Effector memory CD8-positive, alpha-beta T cell (primary cell): ENCODE measurements around the gene CCDC197.

ENCODE experiments used
- ATAC-seq: fragments of 150-1000 bp; cut with Tn5 transposase; replicated peaks from 2 replicates; pipeline ENCODE4 v1.10.0; 2021; ENCODE audit warnings: mild to moderate bottlenecking, moderate library complexity
- DNase-seq, 3 experiments: peaks; one replicate each; pipeline ENCODE4 v3.0.0; 2021
- H3K27ac Mint-ChIP-seq, 2 donors: one replicate each; pipeline ENCODE4 v1.8.0; 2022; ENCODE audit warnings: mild to moderate bottlenecking in 2 of 2, mixed read lengths in 2 of 2, moderate library complexity in 2 of 2
- H3K27me3 Mint-ChIP-seq, 2 donors: one replicate each; pipeline ENCODE4 v1.8.0; 2022; ENCODE audit warnings: mixed read lengths in 2 of 2
- H3K36me3 Mint-ChIP-seq: one replicate; pipeline ENCODE4 v1.8.0; 2022; ENCODE audit warnings: mild to moderate bottlenecking, moderate library complexity, mixed read lengths; ENCODE audit not compliant: insufficient read depth
- H3K4me1 Mint-ChIP-seq, 2 donors: one replicate each; pipeline ENCODE4 v1.8.0; 2022; ENCODE audit warnings: low read depth in 2 of 2, mixed read lengths in 2 of 2
- H3K4me3 Mint-ChIP-seq, 2 donors: one replicate each; pipeline ENCODE4 v1.8.0; 2022; ENCODE audit warnings: mild to moderate bottlenecking in 2 of 2, mixed read lengths in 2 of 2, moderate library complexity in 2 of 2
- H3K9me3 Mint-ChIP-seq, 2 donors: one replicate each; pipeline ENCODE4 v1.8.0; 2022; ENCODE audit warnings: mixed read lengths in 2 of 2

Gene CCDC197

DNA sequence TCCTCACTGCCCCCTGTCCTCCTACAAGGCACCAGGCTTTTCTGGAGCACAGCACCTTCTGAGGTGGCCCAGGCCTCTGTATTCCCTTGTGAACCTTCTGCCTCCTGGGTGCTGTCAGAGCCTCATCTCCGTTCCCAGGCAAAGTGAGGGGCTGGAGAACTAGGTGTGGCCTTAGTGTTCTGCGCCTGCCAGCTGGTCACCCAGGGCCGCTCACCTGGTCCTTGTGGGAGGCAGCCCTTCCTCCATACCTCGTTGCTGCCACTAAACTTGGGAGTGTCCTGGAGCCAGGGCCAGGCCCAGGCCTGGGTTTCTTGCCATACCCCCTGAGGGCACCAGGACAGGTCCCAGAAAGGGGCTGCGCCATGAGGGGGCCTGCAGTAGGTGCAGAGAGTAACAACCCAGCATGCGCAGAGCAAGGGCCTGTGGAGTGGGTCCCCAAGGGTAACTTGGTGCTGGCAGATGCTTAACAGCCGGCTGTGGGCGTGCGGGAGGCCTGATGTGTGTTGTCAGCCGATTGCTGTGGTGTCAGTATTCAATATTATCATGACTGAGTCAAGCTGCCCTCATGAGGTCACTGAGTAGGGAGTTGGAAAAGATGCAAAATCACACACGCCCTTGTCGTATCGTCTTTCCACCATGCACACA lies 46.1 kb downstream of the CCDC197 start:
- no peak for ATAC-seq
- Mint-ChIP-seq H3K4me3 (no peak overlapping the region), H3K4me1 (peaks cover 0 to 2% of the 10 kb centered on the region in 2 donors), H3K36me3 (peaks cover 93% of the 10 kb centered on the region), H3K27ac (peak overlapping the region; percentile 46 to 88), H3K27me3 (no peaks in the 10 kb centered on the region), H3K9me3 (no peaks in the 10 kb centered on the region)
- DNase-seq = no peak

DNA sequence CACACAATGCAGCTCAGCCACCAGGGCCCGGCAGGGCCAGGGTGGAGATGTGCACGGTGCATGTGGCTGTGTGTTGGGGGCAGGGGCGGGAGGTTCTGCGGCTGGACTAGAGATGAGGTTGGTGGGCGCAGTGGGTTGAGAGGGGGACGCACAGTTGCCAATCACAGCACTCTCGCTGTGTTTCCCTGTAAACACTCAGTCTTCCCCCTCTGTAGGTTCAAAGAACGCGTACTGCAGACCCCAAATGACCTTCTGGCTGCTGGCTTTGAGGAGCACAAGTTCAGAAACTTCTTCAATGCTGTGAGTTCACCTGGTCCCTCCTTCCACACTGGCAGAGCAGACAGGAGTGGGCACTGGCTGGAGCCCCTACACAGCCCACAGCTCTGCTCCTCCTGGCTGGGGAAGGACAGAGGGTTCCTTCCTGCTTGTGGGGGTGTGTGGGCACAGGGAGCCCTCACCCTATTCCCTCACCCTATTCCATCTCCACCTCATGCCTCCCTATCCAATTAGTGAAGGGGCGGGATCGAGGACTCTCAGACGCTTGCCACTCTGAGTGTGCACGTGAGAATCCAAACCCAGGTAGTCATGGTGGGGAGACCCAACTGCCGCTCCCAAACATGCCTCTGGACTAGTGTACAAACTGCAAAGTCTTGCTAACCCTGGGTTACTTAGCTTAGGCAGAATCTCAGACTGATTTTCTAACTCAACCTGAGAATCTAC lies 46.8 kb downstream of the CCDC197 start:
- Mint-ChIP-seq H3K27me3 (no peaks in the 10 kb centered on the region), H3K27ac (peak overlapping the region; percentile 46 to 88), H3K9me3 (no peaks in the 10 kb centered on the region), H3K4me3 (peak overlapping the region in 1 of 2 donors; percentile 9), H3K4me1 (peaks cover 0 to 2% of the 10 kb centered on the region in 2 donors), H3K36me3 (peaks cover 96% of the 10 kb centered on the region)
- ATAC-seq = no peak
- no peak for DNase-seq

DNA sequence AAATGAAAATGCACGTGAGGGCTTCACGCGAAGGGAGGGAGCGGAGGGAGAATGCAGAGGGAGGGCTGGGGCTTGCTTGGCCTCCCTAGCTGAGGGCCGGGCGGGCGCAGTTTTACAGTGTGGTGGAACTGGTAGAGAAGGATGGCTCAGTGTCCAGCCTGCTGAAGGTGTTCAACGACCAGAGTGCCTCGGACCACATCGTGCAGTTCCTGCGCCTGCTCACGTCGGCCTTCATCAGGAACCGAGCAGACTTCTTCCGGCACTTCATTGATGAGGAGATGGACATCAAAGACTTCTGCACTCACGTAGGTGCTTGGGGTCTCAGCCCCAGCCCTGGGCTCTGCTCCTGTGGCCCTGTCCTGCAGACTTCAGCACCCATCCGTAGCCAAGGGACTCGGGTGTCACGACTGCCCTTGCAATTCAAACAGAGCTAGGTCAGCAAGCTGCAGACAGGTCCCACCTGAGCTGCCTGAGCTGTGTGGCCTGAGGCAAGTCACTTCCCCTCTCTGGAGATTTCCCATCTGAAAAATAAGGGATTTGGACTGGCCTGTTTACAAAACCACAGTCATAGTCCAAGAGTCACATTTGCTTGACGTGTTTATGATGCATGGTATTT lies 47.5 kb downstream of the CCDC197 start:
- no peaks in the 10 kb centered on the region for H3K9me3 Mint-ChIP-seq
- H3K4me3 Mint-ChIP-seq = no peak overlapping the region
- H3K27ac Mint-ChIP-seq = peak overlapping the region; percentile 2 to 88
- no peaks in the 10 kb centered on the region for H3K27me3 Mint-ChIP-seq
- peaks cover 0 to 2% of the 10 kb centered on the region in 2 donors for H3K4me1 Mint-ChIP-seq
- ATAC-seq = no peak
- peaks cover 96% of the 10 kb centered on the region for H3K36me3 Mint-ChIP-seq
- DNase-seq = no peak

DNA sequence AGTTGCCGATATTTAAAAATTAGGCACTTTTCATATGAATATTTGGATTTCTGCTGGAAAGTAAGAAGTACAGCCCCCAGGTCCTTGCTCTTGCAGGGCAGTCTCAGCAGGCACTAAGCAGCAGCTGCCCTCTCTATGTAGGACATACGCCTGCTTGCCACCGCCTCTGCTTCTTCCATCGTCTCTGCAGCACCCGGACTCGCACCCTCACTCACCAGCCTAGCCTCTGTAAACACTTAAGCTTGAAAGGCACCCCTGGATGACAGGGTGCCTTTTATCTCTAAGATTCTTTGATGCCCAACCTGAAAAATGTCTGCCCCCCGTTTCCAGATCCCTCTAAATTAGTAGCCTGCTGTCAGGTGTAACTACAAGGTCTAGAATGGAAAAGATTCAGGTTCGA lies 48.0 kb downstream of the CCDC197 start:
- Mint-ChIP-seq H3K4me1 (peaks cover 0 to 2% of the 10 kb centered on the region in 2 donors), H3K27me3 (no peaks in the 10 kb centered on the region), H3K36me3 (peaks cover 96% of the 10 kb centered on the region), H3K27ac (peak overlapping the region; percentile 2 to 88), H3K4me3 (no peak overlapping the region), H3K9me3 (no peaks in the 10 kb centered on the region)
- no peak for ATAC-seq
- DNase-seq = no peak

DNA sequence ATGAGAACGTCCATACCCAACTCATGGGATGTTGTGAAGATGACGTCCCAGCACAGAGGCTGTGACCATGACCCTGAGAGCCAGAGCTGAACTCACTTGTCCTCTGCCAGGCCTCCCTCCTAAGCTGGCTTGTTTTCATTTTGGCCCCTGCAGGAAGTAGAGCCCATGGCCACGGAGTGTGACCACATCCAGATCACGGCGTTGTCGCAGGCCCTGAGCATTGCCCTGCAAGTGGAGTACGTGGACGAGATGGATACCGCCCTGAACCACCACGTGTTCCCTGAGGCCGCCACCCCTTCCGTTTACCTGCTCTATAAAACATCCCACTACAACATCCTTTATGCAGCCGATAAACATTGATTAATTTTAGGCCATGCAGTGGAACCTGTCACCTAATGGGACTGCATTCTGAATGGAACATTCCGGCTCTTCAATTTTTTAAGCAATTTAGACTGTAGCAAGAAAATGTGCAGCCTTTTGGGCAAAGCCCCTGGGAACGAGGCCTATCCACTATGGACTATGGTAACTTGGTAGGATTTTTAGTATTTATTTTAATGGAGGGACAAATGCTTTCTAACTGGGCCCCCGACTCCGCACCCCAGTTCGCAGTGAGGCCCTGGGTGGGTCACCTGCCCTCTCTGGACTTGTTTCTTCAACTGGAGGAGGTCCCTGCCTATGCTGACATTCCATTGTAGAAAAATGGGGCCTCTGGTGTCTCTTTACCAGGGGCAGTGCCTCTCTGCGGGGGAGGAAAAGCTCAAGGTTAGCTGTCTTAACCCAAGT lies 48.7 kb downstream of the CCDC197 start:
- H3K4me1 Mint-ChIP-seq = peaks cover 0 to 2% of the 10 kb centered on the region in 2 donors
- peak overlapping the region in 1 of 2 donors; percentile 15 for H3K4me3 Mint-ChIP-seq
- no peaks in the 10 kb centered on the region for H3K9me3 Mint-ChIP-seq
- ATAC-seq = no peak
- peaks cover 96% of the 10 kb centered on the region for H3K36me3 Mint-ChIP-seq
- H3K27me3 Mint-ChIP-seq = no peaks in the 10 kb centered on the region
- no peak for DNase-seq
- H3K27ac Mint-ChIP-seq = peak overlapping the region; percentile 2 to 49

DNA sequence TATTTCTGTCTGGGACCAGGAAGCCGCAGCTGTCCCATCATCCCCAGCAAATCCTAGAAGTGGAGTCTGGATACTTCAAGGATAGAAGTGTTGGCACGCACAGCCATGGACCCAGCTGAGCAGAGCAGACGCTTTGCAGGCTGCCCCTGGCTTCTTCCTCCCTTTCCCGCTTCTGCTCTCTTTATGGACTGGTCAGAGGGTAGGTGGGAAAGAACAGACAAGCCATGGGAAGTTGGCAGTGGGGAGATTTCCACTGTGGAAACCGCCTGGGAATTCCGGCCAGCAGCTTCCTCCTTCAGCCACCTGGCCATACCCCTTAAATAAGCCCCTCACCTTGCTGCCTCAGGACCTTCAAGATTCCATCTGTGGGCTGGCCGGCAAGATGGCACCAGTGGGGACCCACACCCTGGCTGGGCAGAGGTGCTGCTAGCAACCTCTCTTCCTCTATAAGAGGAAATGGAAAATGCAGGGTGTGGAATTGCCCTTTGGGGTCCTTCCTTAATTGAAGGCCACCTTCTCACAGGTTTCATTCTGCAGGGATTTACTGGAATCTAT lies 49.7 kb downstream of the CCDC197 start:
- H3K27me3 Mint-ChIP-seq = no peaks in the 10 kb centered on the region
- H3K4me1 Mint-ChIP-seq = no peaks in the 10 kb centered on the region
- peaks cover 100% of the 10 kb centered on the region for H3K36me3 Mint-ChIP-seq
- DNase-seq = no peak
- peak overlapping the region in 1 of 2 donors; percentile 62 for H3K27ac Mint-ChIP-seq
- ATAC-seq = no peak
- H3K4me3 Mint-ChIP-seq = no peak overlapping the region
- no peaks in the 10 kb centered on the region for H3K9me3 Mint-ChIP-seq

DNA sequence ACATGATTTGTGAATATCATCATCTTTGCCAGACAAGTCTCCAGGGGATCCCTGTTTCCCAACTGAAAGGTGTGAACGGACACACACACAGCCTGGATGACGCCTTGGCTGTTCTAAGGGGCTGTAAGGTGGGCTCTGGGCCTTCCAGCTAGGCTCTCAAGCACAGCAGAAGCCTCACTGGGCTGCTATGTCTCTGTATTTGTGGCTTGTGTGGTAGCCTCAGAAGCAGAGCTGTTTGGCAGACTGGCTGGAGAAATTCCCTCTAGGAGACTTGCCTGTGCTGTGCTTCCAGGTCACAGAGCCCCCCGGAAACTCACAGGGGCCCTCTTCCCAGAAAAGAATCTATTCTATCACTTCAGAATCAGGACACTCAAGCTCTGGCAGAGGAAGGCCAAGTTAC lies 50.5 kb downstream of the CCDC197 start:
- Mint-ChIP-seq H3K9me3 (no peaks in the 10 kb centered on the region), H3K27me3 (no peaks in the 10 kb centered on the region), H3K36me3 (peaks cover 100% of the 10 kb centered on the region), H3K4me3 (no peak overlapping the region), H3K4me1 (no peaks in the 10 kb centered on the region), H3K27ac (peak overlapping the region; percentile 38 to 62)
- no peak for DNase-seq
- no peak for ATAC-seq

DNA sequence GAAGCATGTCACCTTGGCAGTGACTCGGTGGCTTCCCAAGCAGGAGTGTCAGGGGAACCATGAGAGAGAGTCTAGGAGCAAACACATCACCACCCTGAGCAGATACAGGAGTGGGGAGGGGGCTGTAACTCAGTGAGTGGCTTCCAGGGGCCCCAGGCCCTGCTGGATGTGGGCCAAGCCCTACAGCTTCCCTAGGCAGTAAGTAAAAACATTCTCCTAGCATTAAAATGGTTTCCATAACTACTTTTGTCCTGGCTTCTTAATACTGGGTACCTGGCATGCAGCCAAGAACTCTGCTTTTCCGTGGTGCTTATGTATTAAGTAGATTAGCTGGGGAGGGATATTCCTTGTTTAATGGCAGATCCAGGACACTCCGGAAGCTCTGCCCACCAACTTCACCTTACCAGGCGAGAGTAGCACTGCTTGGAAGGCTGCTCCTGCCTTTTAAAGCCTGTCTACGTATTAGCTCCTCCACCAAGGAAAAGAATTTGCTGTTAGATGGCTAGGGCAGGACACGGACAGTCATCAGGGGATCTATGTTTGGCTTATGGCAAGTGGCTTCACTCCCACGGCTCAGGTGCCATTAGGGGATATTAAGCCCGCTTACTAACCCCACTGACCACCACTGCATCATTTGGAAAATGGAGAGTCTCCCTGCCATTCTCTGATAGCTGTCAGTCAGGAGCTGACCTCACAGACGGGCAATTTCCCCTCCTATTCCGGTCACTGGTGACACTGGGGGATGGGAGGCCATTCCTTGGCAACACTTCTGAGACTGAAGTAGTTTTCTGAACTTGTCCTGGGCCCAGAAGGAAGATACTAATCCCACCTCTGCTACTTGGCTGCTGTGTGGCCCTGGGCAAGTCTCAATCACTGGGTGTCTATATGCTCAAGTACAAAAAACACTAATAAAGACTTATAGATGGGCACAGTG lies 51.9 kb downstream of the CCDC197 start:
- H3K27ac Mint-ChIP-seq = peak overlapping the region; percentile 44 to 62
- no peaks in the 10 kb centered on the region for H3K9me3 Mint-ChIP-seq
- no peaks in the 10 kb centered on the region for H3K4me1 Mint-ChIP-seq
- H3K4me3 Mint-ChIP-seq = no peak overlapping the region
- peaks cover 100% of the 10 kb centered on the region for H3K36me3 Mint-ChIP-seq
- DNase-seq (no peak), ATAC-seq (no peak)
- H3K27me3 Mint-ChIP-seq = no peaks in the 10 kb centered on the region

DNA sequence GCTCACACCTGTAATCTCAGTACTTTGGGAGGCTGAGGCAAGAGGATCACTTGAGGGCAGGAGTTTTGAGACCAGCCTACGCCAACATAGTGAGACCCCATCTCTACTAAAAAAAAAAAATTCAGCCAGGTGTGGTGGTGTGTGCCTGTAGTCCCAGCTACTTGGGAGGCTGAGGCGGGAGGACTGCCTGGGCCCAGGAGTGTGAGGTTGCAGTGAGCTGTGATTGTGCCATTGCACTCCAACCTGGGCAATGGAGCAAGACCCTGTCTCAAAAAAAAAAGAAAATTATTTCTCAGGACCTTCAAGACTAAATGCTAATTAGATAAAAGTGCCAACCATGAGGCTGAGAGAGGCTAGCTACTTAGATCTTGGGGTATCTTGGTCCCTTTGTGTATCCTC lies 52.5 kb downstream of the CCDC197 start:
- no peaks in the 10 kb centered on the region for H3K9me3 Mint-ChIP-seq
- H3K27ac Mint-ChIP-seq = peak overlapping the region in 1 of 2 donors; percentile 73
- H3K36me3 Mint-ChIP-seq = peaks cover 100% of the 10 kb centered on the region
- ATAC-seq (no peak), DNase-seq (no peak)
- H3K4me3 Mint-ChIP-seq = no peak overlapping the region
- peaks cover 0 to 5% of the 10 kb centered on the region in 2 donors for H3K4me1 Mint-ChIP-seq
- H3K27me3 Mint-ChIP-seq = no peaks in the 10 kb centered on the region

DNA sequence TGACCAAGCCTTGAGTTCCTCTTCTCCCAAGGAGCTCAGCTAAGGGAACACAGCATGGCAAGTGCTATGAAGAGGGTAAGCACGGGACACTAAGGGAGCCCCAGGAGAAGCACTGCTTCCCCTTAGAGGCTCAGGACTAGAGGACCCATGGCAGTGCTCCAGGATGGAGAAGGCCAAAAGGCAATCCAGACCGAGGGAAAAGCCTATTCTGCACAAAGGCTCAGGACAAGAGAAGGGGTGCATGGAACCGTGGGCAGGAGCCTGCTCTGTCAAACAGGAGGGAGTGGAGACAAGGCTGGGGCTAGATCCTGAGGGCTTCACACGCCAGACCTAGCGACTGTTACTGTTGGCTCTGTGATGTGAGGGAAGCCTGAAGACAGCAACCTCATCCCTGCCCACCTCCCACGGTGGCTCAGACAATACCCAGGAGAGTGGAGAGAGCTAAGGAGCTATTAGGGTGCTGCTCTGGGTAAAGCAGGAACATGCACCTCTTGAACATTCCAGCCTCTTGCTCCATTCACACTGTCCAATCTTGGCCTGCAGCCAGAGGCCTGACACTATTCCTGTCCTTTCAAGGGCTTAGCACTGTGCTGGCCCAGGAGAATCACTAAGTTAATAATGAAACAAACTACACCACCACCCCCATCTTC lies 53.3 kb downstream of the CCDC197 start:
- DNase-seq (no peak), ATAC-seq (no peak)
- H3K36me3 Mint-ChIP-seq = peaks cover 100% of the 10 kb centered on the region
- peaks cover 6 to 7% of the 10 kb centered on the region in 2 donors for H3K4me1 Mint-ChIP-seq
- no peaks in the 10 kb centered on the region for H3K9me3 Mint-ChIP-seq
- no peaks in the 10 kb centered on the region for H3K27me3 Mint-ChIP-seq
- peak overlapping the region in 1 of 2 donors; percentile 12 for H3K4me3 Mint-ChIP-seq
- H3K27ac Mint-ChIP-seq = peak overlapping the region; percentile 73 to 86

DNA sequence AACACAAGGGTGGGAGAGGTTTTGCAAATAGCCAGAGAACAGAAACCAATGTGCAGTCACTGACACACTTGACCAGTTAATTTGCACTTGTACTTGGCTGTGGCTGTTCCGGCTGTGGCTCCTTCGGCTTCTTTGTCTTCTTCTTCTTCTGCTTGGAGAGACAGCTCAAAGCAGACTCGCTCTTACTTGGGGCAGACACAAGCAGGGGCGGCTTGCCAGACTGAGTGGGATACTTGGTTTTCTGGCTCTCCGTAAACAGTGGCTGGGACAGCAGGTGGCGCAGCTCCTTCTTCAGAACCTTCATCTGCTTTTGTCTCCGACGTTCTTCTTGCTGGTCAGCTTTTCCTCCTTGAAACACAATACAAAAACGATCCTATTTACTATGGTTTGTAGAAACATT lies 54.0 kb downstream of the CCDC197 start:
- peaks cover 100% of the 10 kb centered on the region for H3K36me3 Mint-ChIP-seq
- H3K4me1 Mint-ChIP-seq = peaks cover 11 to 12% of the 10 kb centered on the region in 2 donors
- H3K9me3 Mint-ChIP-seq = no peaks in the 10 kb centered on the region
- peak overlapping the region; percentile 73 to 86 for H3K27ac Mint-ChIP-seq
- no peak for DNase-seq
- H3K27me3 Mint-ChIP-seq = no peaks in the 10 kb centered on the region
- peak overlapping the region; percentile 12 to 29 for H3K4me3 Mint-ChIP-seq
- no peak for ATAC-seq

DNA sequence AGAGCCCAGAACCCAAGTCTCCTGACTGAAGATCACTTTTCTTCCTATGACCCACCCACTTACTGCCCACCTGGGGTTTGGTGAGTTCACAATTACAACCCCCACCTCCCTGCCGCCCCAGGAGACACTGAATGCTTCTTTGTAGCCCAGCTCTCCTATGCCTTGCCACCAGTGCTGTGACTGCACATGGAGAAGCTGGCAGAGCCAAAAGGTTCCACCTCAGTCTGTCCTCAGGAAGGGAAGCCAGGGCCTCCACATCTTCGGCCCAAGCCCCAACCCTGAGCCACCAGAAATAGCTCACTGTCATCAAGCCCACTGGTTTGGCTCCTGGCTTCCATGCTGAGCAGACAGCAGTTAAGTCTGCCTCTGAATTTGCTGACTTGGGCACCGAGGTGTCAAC lies 54.7 kb downstream of the CCDC197 start:
- Mint-ChIP-seq H3K36me3 (peaks cover 100% of the 10 kb centered on the region), H3K27me3 (no peaks in the 10 kb centered on the region), H3K4me1 (peaks cover 16 to 17% of the 10 kb centered on the region in 2 donors), H3K4me3 (no peak overlapping the region), H3K27ac (peak overlapping the region; percentile 73 to 86), H3K9me3 (no peaks in the 10 kb centered on the region)
- DNase-seq = no peak
- no peak for ATAC-seq
